Measurements from ENCODE around the gene P3R3URF. TPM values are rescaled to one million over a fixed set of nuclear protein-coding genes. Genes with fewer than 3 reads are reported as not detected.

The P3R3URF gene
- polyA plus RNA-seq, 1 donor from 2014 or later, result not detected

- Mint-ChIP-seq H3K27ac (no peak overlapping the region), H3K4me1 (peaks cover 7 to 16% (median 8%) of the 10 kb centered on the region in 3 donors), H3K9me3 (peaks cover 0 to 3% (median 0%) of the 10 kb centered on the region in 3 donors), H3K4me3 (no peak overlapping the region), H3K27me3 (peaks cover 17% of the 10 kb centered on the region), H3K36me3 (no peaks in the 10 kb centered on the region)
Measured at GRCh38 chr1:46136711-46137110, 39.6 kb downstream of the P3R3URF start.

GRCh38 chr1:46134660-46135331 lies 41.5 kb downstream of the P3R3URF start:
- H3K27ac Mint-ChIP-seq, result no peak overlapping the region
- H3K9me3 Mint-ChIP-seq, result peaks cover 0 to 4% (median 0%) of the 10 kb centered on the region in 3 donors
- peaks cover 10 to 24% (median 13%) of the 10 kb centered on the region in 3 donors for H3K4me1 Mint-ChIP-seq
- H3K36me3 Mint-ChIP-seq, result no peaks in the 10 kb centered on the region
- peak overlapping the region in 1 of 4 donors; percentile 97 for H3K4me3 Mint-ChIP-seq
- H3K27me3 Mint-ChIP-seq, result peaks cover 25% of the 10 kb centered on the region

DNA sequence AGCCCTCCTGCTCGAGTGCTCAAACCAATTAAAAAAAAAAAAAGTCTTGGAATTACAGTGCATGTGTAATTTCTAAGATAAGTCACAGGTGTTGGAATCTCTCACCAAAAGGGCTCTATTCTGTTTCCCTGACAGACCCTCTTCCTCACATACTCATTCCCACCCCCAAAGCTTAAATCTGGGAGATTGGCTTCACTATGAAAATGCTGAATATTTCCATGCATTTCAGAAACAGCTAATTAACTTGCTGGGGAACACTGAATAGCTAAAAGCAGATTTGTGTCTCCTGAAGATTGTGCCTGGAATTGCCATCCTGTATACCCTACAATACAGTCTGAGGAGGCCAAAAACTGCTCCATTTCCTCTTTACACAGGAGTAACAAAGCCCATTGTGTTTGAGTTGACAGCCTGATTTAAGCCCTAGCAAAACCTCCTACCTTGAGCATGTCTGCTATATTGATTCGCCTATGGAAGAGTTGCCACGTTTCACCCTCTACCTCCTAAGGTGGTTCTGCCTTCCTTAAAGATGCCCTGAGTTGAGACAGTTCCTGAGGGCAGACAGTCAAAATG lies 42.4 kb downstream of the P3R3URF start:
- Mint-ChIP-seq H3K27ac (peak overlapping the region in 1 of 3 donors; percentile 77), H3K36me3 (no peaks in the 10 kb centered on the region), H3K4me3 (peak overlapping the region; percentile 96 to 100 (median 98)), H3K4me1 (peaks cover 10 to 24% (median 13%) of the 10 kb centered on the region in 3 donors), H3K9me3 (peaks cover 0 to 4% (median 0%) of the 10 kb centered on the region in 3 donors), H3K27me3 (peaks cover 31% of the 10 kb centered on the region)

DNA sequence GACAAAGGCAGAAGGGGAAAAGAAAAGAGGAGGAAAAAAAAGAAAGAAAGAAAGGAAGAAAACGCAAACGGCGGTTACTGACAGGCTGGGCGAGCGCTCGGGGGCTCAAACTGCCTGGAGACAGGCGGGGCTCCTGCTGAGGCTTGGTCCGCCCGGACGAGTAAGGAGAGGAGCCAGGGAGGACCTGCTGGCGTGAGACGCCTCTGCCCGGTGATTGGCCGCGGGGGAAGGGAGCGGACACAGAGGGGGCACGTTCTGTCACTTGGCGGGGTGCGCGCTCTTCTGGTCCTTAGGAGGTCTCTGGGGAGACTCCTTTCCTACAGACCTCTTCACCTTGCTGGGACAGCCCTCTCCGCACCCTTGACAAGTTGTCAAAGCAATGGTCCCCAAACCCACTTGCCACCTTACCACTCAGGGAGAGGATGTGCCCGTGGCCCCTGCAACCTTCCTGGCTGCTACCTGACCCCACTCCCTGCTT lies 43.1 kb downstream of the P3R3URF start:
- H3K4me1 Mint-ChIP-seq, result peaks cover 10 to 24% (median 13%) of the 10 kb centered on the region in 3 donors
- peaks cover 32% of the 10 kb centered on the region for H3K27me3 Mint-ChIP-seq
- peaks cover 0 to 4% (median 0%) of the 10 kb centered on the region in 3 donors for H3K9me3 Mint-ChIP-seq
- H3K4me3 Mint-ChIP-seq, result peak overlapping the region; percentile 96 to 100 (median 98)
- H3K27ac Mint-ChIP-seq, result peak overlapping the region; percentile 77 to 98 (median 82)
- H3K36me3 Mint-ChIP-seq, result no peaks in the 10 kb centered on the region

DNA sequence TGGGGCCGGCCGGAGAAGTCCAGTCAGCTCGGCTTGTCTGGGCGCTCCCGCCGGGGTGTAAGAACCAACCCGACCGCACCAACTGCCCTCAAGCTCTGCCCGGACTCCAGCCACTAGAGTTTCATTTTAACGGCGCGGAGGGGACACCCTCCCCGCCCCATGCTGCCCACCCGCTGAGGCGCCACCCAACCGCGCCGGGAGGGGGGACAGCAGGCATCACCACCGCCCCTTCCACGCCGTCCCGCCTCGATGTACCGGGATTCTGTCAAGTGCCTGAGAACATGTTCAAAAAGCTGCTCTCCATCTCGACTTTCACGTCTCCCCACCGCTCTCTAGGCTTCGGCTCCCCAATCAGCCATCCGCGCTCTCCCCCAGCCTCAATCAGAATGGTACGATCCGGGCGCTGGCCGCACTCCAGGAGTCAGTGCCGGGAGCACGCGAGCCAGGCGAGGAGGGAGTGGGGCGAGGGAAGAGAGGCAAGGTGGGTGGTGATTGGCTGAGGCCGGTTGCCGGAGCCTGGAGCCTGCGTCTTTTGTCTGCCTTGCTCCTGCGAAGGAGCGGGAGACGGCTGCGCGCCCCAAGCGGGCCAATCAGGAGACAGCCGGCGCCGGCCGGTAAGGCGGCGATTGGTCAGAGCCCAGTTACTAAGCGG lies 43.6 kb downstream of the P3R3URF start, which contains the start of gene PIK3R3:
PIK3R3 (minus strand) TSS at position 101 of the 652 bp plus-strand sequence. CDS start 677 bp downstream, outside the sequence.
- Mint-ChIP-seq H3K4me3 (peak within 1 kb of the TSS; percentile 96 to 100 (median 98)), H3K4me1 (peaks cover 10 to 24% (median 13%) of the 10 kb centered on the region in 3 donors), H3K36me3 (no peaks in the 10 kb centered on the region), H3K9me3 (peaks cover 0 to 4% (median 0%) of the 10 kb centered on the region in 3 donors), H3K27ac (peak within 1 kb of the TSS; percentile 77 to 98 (median 82)), H3K27me3 (peaks cover 32% of the 10 kb centered on the region)

DNA sequence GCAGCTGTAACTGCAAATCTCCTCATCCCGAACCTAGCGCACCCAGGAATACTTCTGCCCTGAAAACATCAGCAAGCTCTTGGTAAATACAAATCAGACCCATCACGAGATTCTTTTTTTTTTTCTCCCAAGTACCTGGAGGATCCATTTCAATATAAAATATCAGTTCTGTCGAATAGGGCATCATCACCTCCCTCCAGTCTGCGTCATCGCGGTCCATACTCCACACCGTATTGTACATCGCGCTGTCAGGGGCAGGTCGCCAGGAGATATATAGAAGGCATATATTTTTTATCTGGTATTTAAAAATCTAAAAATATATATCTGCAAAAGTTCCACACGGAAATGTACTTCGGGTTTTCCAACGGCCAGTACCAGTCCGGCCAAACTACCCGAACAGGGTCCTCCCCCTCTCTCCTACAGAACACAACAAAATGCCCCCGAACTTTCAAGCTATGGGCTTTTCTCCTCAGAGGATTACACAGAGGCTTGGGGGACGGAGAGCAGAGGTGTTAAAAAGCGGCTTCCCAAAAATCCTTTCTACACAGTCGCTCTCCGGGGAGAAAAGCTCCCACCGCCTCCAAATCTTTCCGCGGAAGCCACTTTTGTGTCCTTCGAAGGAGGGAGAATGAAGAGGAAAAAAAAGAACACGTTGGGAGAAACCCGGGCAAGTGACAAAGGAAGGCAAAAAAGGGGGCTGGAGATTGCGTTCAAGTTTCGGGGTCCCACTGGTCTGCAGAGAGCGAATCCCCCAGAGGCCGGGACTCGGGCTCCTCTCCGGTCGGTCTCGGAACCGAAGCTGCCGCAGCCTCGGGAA lies 44.4 kb downstream of the P3R3URF start:
- H3K4me1 Mint-ChIP-seq, result peaks cover 10 to 24% (median 13%) of the 10 kb centered on the region in 3 donors
- H3K36me3 Mint-ChIP-seq, result no peaks in the 10 kb centered on the region
- H3K27ac Mint-ChIP-seq, result peak overlapping the region in 1 of 3 donors; percentile 65
- peak overlapping the region; percentile 96 to 100 (median 98) for H3K4me3 Mint-ChIP-seq
- peaks cover 0 to 4% (median 0%) of the 10 kb centered on the region in 3 donors for H3K9me3 Mint-ChIP-seq
- H3K27me3 Mint-ChIP-seq, result peaks cover 32% of the 10 kb centered on the region

GRCh38 chr1:46131093-46131492 lies 45.2 kb downstream of the P3R3URF start:
- Mint-ChIP-seq H3K27ac (peak overlapping the region in 1 of 3 donors; percentile 65), H3K27me3 (peaks cover 25% of the 10 kb centered on the region), H3K4me3 (peak overlapping the region; percentile 25 to 100 (median 98)), H3K36me3 (no peaks in the 10 kb centered on the region), H3K9me3 (peaks cover 0 to 4% (median 0%) of the 10 kb centered on the region in 3 donors), H3K4me1 (peaks cover 10 to 24% (median 13%) of the 10 kb centered on the region in 3 donors)

- Mint-ChIP-seq H3K4me3 (peak overlapping the region in 1 of 4 donors; percentile 97), H3K36me3 (no peaks in the 10 kb centered on the region), H3K9me3 (peaks cover 0 to 4% (median 0%) of the 10 kb centered on the region in 3 donors), H3K4me1 (peaks cover 10 to 24% (median 13%) of the 10 kb centered on the region in 3 donors), H3K27ac (no peak overlapping the region), H3K27me3 (peaks cover 25% of the 10 kb centered on the region)
Measured at GRCh38 chr1:46130606-46131005, 45.7 kb downstream of the P3R3URF start.

DNA sequence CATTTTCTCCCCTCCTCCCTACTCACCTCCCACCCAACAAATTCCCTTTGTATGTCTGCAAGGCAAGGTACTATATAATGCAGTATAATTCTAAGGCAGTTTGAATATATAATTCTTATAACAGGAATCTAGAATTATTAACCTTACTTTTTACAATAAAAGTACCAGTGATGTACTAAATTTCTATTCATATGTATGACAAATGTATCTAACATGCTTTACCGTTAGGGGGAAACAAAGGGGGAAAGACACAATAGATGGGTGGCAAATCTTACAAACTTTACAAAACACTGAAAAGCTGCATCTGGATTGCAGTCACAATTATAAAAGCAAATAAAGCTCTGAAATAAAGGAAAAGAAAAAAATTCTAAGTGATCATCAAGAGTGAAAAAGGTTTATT lies 46.2 kb downstream of the P3R3URF start:
- peaks cover 0 to 4% (median 0%) of the 10 kb centered on the region in 3 donors for H3K9me3 Mint-ChIP-seq
- H3K4me3 Mint-ChIP-seq, result peak overlapping the region in 1 of 4 donors; percentile 97
- no peaks in the 10 kb centered on the region for H3K36me3 Mint-ChIP-seq
- peaks cover 25% of the 10 kb centered on the region for H3K27me3 Mint-ChIP-seq
- H3K27ac Mint-ChIP-seq, result peak overlapping the region in 1 of 3 donors; percentile 31
- H3K4me1 Mint-ChIP-seq, result peaks cover 12 to 24% (median 13%) of the 10 kb centered on the region in 3 donors

GRCh38 chr1:46128344-46128743 lies 47.9 kb downstream of the P3R3URF start:
- Mint-ChIP-seq H3K27ac (no peak overlapping the region), H3K36me3 (no peaks in the 10 kb centered on the region), H3K27me3 (peaks cover 25% of the 10 kb centered on the region), H3K4me3 (no peak overlapping the region), H3K9me3 (peaks cover 0 to 4% (median 0%) of the 10 kb centered on the region in 3 donors), H3K4me1 (peaks cover 8 to 19% (median 9%) of the 10 kb centered on the region in 3 donors)

Other genes starting within 250 kb of the P3R3URF start
- 0.24 TPM for gene PIK3R3, start 43.9 kb downstream of the P3R3URF start, polyA plus RNA-seq
- not detected for gene TSPAN1, start 1.4 kb downstream of the P3R3URF start, polyA plus RNA-seq
- 25.2 TPM for gene POMGNT1, start 21.9 kb upstream of the P3R3URF start, polyA plus RNA-seq
- not detected for gene LURAP1, start 26.8 kb upstream of the P3R3URF start, polyA plus RNA-seq
- 0.49 TPM for gene RAD54L, start 71.3 kb upstream of the P3R3URF start, polyA plus RNA-seq
- 47.7 TPM for gene LRRC41, start 127.1 kb upstream of the P3R3URF start, polyA plus RNA-seq
- gene UQCRH, start 127.2 kb upstream of the P3R3URF start, polyA plus RNA-seq, result 310 TPM
- 26.8 TPM for gene NSUN4, start 164.3 kb upstream of the P3R3URF start, polyA plus RNA-seq
- gene FAAH, start 217.8 kb upstream of the P3R3URF start, polyA plus RNA-seq, result 1.2 TPM